ENCODE measurements around the gene PAX5.

PAX5 gene

GRCh38 chr9:36950389-36950788 lies 83.7 kb downstream of the PAX5 start:
- no peak for DNase-seq

GRCh38 chr9:36949466-36949865 lies 84.6 kb downstream of the PAX5 start:
- DNase-seq, result no peak

- no peak for DNase-seq
Observed at GRCh38 chr9:36948051-36948450, 86.0 kb downstream of the PAX5 start.

- no peak for DNase-seq
Observed at GRCh38 chr9:36946653-36947052, 87.4 kb downstream of the PAX5 start.

- DNase-seq, result no peak
Observed at GRCh38 chr9:36945999-36946398, 88.1 kb downstream of the PAX5 start.

GRCh38 chr9:36942891-36943290 lies 91.2 kb downstream of the PAX5 start:
- no peak for DNase-seq

- no peak for DNase-seq
Observed at GRCh38 chr9:36941441-36941840, 92.6 kb downstream of the PAX5 start.

- no peak for DNase-seq
Observed at GRCh38 chr9:36940881-36941280, 93.2 kb downstream of the PAX5 start.

- DNase-seq, result no peak
Observed at GRCh38 chr9:36940500-36940853, 93.6 kb downstream of the PAX5 start.

- no peak for DNase-seq
Observed at GRCh38 chr9:36939655-36940499, 94.2 kb downstream of the PAX5 start.

- DNase-seq, result no peak
Observed at GRCh38 chr9:36939214-36939613, 94.9 kb downstream of the PAX5 start.

- DNase-seq, result no peak
Observed at GRCh38 chr9:36938617-36939016, 95.5 kb downstream of the PAX5 start.

GRCh38 chr9:36937951-36938350 lies 96.1 kb downstream of the PAX5 start:
- DNase-seq, result no peak

GRCh38 chr9:36937346-36937745 lies 96.7 kb downstream of the PAX5 start:
- no peak for DNase-seq

GRCh38 chr9:36936498-36936831 lies 97.6 kb downstream of the PAX5 start:
- no peak for DNase-seq

GRCh38 chr9:36935768-36936497 lies 98.1 kb downstream of the PAX5 start:
- no peak for DNase-seq

- DNase-seq, result no peak
Observed at GRCh38 chr9:36935332-36935731, 98.7 kb downstream of the PAX5 start.

GRCh38 chr9:36934478-36935065 lies 99.5 kb downstream of the PAX5 start:
- DNase-seq, result no peak

- DNase-seq, result no peak
Observed at GRCh38 chr9:36933676-36934215, 100.3 kb downstream of the PAX5 start.

GRCh38 chr9:36932198-36932597 lies 101.9 kb downstream of the PAX5 start:
- DNase-seq, result no peak

GRCh38 chr9:36930941-36931340 lies 103.1 kb downstream of the PAX5 start:
- DNase-seq, result no peak

GRCh38 chr9:36929350-36929675 lies 104.8 kb downstream of the PAX5 start:
- DNase-seq, result no peak

- DNase-seq, result no peak
Observed at GRCh38 chr9:36928670-36929349, 105.3 kb downstream of the PAX5 start.
